HG03469 (cell line): ENCODE results near the gene LEMD1.
A peak's percentile ranks its signal among the peaks of the same experiment; 100 is the strongest.

Experiments
- ATAC-seq: cut with Tn5 transposase; IDR thresholded peaks from one replicate; pipeline ENCODE4 v1.9.1; 2021; ENCODE audit warnings: mild to moderate bottlenecking, moderate library complexity, moderate number of reproducible peaks; ENCODE audit not compliant: unreplicated experiment

Gene LEMD1

GRCh38 chr1:205357567-205357966, 64.3 kb downstream of the LEMD1 start:
- no peak for ATAC-seq

GRCh38 chr1:205356440-205357139, 65.3 kb downstream of the LEMD1 start, which contains the start of gene KLHDC8A:
TSS of gene KLHDC8A (minus strand) at chr1:205356922. CDS start at chr1:205343604, 13,318 bp downstream.
- ATAC-seq: no peak

- ATAC-seq: no peak
These were observed 66.8 kb downstream of the LEMD1 start for GRCh38 chr1:205355075-205355453.

- no peak for ATAC-seq
These were observed 67.4 kb downstream of the LEMD1 start for GRCh38 chr1:205354259-205355074.

- no peak for ATAC-seq
These were observed 68.2 kb downstream of the LEMD1 start for GRCh38 chr1:205353612-205354011.

GRCh38 chr1:205353191-205353590, 68.7 kb downstream of the LEMD1 start:
- no peak for ATAC-seq

GRCh38 chr1:205351984-205352713, 69.7 kb downstream of the LEMD1 start:
- no peak for ATAC-seq

GRCh38 chr1:205350691-205351141, 71.1 kb downstream of the LEMD1 start:
- ATAC-seq: no peak

GRCh38 chr1:205350124-205350523, 71.7 kb downstream of the LEMD1 start:
- ATAC-seq: no peak

GRCh38 chr1:205348554-205349487, 73.0 kb downstream of the LEMD1 start:
- no peak for ATAC-seq

- no peak for ATAC-seq
These were observed 74.8 kb downstream of the LEMD1 start for GRCh38 chr1:205346956-205347574.

- ATAC-seq: no peak
These were observed 76.1 kb downstream of the LEMD1 start for GRCh38 chr1:205345761-205346160.

GRCh38 chr1:205344066-205344928, 77.6 kb downstream of the LEMD1 start:
- ATAC-seq: no peak

- no peak for ATAC-seq
These were observed 78.3 kb downstream of the LEMD1 start for GRCh38 chr1:205343431-205344065.

GRCh38 chr1:205342986-205343385, 78.9 kb downstream of the LEMD1 start:
- ATAC-seq: no peak

- no peak for ATAC-seq
These were observed 81.2 kb downstream of the LEMD1 start for GRCh38 chr1:205340676-205341075.

- ATAC-seq: peak; percentile 48
These were observed 82.1 kb downstream of the LEMD1 start for GRCh38 chr1:205339717-205340116.

- no peak for ATAC-seq
These were observed 82.6 kb downstream of the LEMD1 start for GRCh38 chr1:205339197-205339702.
